DLD1 (cell line): ENCODE results near the gene LAT.
"Not testable (repeated sequence)": the region's sequence is repeated elsewhere in the genome, so short reads cannot be mapped to it uniquely, and the experiment has no call there.

ENCODE experiments used
- in situ Hi-C: cut with HindIII; loops from 2 replicates; pipeline ENCODE4 v1.10.0; 2017; ENCODE audit warnings: low sequenced_read_pairs

LAT gene

DNA sequence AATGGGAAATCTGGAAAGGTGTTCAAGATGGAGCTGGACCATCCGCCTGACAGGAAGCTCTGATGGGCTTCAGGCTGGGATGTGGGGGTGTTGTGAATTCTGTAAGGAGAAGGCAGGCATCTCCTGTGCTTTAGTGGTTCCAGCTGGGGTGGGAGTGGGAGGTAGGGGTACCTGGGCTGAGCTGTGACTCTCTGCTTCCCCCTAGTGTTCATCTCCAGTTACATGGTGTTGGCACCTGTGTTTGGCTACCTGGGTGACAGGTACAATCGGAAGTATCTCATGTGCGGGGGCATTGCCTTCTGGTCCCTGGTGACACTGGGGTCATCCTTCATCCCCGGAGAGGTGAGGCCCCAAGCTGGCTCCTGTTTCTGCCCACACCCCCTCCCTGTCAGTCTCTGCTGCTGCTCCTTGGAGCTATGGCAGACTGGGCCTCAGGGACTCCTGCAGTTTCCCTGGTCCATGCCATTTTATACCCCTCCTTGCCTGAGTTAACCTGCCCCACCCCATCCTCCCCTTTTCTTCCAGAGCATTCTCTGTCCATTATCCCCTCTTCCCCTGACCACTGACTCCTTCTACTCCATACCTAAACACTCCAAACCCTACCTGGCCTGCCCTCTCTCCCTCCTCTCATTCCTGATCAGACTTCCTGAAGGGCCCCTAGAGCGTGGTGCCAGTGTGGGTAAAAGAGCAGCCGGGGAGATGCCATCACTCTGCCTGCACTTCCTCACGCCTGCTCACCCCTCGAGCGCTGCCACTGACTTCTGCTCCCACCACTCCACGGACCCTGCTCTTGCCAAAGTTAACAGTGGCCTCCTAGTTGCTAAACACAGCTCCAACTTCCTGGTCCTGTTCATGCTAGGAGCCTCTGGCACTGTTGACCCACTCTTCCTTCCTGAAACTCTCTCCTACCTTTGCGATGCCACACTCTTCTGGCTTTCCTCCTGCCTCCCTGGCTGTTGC is 6.9 kb upstream of the LAT start:
- in situ Hi-C loops: no loop called here

DNA sequence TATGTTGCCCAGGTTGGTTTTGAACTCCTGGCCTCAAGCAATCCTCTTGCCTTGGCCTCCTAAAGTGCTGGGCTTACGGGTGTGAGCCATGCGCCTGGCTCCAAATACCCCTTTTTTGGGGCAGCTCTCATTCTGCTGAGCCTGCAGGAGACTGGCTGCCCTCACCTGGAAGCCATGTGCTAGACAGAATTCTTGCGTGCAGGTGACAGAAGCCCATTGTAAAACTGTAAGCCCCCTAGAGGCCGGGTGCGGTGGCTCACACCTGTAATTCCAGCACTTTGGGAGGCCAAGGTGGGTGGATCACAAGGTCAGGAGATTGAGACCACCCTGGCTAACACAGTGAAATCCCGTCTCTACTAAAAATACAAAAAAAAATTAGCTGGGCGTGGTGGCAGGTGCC is 4.5 kb upstream of the LAT start:
- in situ Hi-C loops: not testable (repeated sequence)

DNA sequence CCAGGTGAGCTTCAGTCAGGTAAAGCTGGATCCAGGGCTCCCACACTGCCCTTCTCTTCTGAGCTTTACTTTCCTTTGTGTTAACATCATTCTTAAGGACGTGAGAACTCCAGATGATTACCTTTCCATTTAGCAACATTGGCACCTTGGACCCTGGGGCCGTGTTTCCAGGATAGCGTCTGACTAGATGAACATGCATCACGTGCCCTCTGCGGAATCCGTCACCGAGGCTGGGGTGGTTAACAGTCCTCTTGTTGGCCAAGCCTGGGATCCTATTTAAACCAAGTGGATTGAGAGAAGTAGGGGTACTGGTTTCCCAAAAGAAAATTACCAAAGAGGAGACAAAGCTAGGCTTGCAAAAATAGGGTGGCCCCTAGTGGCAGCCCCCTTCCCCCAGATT is 3.9 kb upstream of the LAT start:
- in situ Hi-C loops: no loop called here

DNA sequence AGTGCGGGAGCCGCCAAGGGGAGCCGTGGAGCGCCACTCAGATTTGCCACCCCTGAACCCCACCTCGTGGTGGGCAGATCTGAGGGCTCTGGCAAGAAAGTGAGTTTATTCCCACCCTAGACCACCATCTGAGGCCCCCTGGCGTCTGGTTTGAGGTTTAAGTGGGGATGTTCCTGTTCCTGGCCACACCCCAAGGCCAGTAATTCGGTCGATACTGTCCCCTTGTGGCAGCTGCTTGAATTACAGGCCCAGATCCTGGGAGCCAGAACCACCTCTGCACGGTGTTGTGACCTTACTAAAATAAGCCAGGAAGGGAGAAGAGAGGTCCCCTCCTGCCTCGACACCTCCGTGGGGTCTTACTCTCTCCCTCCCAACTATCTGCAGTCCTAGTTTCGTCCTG is 3.3 kb upstream of the LAT start:
- in situ Hi-C loops: no loop called here

- in situ Hi-C loops: no loop called here
Measured at GRCh38 chr16:28982418-28982817, 2.4 kb upstream of the LAT start.

DNA sequence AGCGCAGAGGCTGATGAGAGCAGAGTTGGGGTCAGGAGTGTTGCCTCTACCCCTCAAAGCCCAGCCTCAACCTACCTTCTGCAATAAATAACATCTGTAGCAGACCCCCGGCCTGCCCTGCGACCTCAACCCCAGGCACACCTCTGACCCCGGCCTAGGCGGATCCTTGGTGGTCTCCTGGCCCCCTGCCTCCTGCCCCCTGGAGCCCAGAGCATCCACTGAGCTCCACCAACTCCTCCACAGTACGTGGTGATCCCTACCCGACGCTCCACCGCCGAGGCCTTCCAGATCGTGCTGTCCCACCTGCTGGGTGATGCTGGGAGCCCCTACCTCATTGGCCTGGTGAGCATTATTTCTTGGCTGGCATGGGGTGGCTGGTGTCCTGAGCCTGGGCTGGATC is 1.9 kb upstream of the LAT start:
- in situ Hi-C loops: no loop called here

DNA sequence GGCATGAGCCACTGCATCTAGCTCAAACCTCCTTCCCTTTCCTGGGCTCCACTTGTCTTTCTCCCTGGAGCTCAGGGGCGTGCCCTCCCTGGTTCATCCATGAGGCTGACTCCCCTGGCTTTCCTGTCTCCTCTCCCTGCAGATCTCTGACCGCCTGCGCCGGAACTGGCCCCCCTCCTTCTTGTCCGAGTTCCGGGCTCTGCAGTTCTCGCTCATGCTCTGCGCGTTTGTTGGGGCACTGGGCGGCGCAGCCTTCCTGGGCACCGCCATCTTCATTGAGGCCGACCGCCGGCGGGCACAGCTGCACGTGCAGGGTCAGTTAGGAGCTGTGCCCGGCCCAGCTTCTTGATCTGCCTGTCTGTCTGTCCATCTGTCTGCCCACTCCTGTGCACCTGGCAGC is 1.2 kb upstream of the LAT start:
- in situ Hi-C loops: no loop called here

- in situ Hi-C loops: no loop called here
Measured at GRCh38 chr16:28984091-28984490, 761 bp upstream of the LAT start.

DNA sequence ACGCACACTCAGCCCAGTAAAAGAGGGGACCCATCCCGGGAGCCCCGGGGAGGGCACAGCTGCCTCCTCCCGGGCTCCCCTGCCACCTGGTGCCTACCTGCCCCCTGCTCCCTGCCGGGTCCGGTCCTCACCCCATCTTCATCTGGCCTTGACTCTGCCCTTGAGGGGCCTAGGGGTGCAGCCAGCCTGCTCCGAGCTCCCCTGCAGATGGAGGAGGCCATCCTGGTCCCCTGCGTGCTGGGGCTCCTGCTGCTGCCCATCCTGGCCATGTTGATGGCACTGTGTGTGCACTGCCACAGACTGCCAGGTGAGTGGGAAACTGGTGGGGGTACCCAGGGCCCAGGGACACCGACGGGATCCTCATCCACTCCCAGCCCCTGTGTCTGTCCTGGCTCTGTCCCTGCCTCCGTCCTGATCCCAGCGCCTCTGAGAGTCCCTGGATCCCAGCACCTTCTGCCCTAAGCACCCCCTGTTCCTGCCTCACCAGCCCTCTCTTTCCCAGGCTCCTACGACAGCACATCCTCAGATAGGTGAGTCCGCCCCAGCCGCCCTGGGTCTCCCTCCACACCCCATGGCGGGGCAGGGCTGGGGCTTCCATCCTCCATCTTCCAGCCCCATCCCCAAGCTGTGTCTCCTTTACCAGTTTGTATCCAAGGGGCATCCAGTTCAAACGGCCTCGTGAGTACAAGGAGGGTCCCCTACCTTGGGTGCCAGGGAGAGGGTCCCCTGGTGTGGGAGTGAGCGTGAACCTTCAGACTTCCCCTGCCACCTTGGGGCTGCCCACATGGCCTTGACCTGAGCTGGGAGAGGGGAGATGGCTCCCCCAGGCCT is 574 bp downstream of the LAT start:
- in situ Hi-C loops: no loop called here

DNA sequence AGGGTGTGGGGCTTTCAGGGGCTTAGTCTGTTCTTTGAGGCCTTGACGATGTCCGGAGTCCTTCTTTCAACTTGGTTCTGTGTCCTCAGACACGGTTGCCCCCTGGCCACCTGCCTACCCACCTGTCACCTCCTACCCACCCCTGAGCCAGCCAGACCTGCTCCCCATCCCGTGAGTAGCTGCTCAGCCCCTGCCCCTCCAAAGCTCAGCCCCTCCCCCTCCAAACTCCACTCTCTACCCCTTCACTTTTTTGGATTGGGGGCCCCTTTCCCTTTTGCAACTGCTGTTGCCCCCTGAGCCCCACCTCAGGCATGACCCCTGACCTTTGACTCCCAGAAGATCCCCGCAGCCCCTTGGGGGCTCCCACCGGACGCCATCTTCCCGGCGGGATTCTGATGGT is 1.2 kb downstream of the LAT start:
- in situ Hi-C loops: no loop called here

DNA sequence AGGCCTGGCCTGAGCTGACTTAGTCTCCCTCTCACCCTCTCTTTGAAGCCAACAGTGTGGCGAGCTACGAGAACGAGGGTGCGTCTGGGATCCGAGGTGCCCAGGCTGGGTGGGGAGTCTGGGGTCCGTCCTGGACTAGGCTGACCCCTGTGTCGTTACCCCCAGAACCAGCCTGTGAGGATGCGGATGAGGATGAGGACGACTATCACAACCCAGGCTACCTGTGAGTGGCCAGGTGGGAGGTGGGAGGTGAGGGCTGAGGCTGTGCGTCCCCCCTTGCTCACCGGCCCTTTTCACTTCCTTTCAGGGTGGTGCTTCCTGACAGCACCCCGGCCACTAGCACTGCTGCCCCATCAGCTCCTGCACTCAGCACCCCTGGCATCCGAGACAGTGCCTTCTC is 1.6 kb downstream of the LAT start:
- in situ Hi-C loops: no loop called here

GRCh38 chr16:28987170-28987853 is 2.5 kb downstream of the LAT start:
- in situ Hi-C loops: no loop called here

DNA sequence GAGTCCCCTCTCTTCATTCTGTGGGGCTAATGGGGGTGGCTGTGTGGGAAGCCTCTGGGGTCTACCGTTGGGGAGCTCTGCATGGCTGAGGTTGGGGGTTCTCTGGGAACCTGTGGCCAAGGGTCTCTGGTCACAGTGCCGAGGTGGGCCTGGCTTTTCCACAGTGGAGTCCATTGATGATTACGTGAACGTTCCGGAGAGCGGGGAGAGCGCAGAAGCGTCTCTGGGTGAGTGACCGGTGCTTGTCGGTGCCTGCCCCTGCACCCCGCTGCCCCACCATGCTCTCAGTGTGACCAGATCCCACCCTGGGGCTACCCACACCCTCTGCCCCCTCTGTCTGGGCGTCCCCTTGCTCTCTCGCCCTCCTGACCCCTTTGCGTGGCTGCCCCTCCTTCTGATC is 4.5 kb downstream of the LAT start:
- in situ Hi-C loops: no loop called here

GRCh38 chr16:28990375-28991040 is 5.7 kb downstream of the LAT start:
- in situ Hi-C loops: no loop called here

DNA sequence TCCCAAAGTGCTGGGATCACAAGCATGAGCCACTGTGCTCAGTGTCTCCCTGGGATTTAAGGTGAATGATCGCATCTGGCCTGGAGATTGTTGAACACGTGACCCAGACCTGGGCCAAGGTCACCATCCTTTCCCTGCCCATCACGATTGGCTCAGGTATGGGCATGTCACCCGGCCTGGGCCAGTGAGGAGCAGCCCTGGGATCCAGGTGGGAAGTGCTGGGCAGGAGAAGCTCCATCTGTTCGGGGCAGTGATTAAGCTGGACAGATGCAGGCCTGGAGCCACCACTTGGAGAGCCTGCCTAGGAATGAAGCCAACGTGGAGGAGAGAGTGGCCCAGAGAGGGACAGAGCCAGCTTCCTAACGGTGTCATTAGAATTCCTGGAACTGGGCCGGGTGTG is 6.8 kb downstream of the LAT start:
- in situ Hi-C loops: no loop called here

DNA sequence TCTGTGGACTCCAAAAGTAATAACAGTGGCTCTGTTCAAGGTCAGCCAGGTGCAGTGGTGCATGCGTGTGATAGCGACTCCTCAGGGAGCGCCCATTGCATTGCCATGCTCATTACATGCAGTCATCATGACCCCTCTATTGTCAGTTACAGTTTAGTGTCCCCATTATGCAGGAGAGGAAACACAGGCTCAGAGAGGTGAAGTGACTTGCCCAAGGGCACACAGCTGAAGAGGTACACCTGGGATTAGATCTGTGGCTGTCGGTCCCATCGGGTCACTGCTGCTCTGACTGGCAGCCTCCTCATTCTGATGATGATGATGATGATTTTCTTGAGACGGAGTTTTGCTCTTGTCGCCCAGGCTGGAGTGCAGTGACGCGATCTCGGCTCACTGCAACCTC is 7.6 kb downstream of the LAT start:
- in situ Hi-C loops: no loop called here

DNA sequence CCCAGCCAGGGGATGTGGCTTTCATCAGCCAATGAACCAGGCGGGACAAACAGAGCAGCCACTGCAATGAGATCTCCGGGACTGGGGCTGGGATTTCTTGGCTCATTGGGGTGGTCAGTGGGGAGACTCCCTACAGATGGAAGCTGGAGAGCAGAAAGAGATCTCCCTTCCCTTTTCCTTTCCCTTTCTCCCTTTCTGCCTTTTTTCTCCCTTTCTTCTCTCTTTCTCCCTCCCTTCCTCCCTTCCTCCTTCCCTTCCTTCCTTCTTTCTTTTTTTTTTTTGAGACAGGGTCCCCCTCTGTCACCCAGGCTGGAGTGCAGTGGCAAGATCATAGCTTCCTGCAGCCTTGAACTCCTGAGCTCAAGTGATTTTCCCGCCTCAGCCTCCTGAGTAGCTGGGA is 14.0 kb downstream of the LAT start:
- in situ Hi-C loops: no loop called here

DNA sequence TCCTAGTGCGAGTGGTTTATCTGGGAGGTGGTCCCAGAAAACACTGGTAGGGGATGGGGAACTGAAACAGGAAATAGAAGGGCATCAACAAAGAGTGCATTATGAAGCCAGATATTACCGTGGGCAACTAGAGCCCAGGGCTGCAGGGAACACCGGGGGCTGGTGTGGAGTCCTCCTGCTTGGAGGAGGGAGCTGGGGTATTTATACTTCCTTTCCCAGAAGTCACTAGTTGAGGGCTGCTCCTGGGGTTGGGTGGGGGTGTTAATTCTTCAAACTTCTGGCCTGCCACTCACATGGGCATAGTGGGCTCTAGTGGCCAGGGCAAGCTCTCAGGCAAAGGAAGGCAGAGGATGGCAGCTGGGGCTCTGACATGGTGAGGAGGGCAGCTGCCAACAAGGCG is 14.7 kb downstream of the LAT start:
- in situ Hi-C loops: no loop called here

GRCh38 chr16:29000019-29000418 is 15.2 kb downstream of the LAT start:
- in situ Hi-C loops: no loop called here

DNA sequence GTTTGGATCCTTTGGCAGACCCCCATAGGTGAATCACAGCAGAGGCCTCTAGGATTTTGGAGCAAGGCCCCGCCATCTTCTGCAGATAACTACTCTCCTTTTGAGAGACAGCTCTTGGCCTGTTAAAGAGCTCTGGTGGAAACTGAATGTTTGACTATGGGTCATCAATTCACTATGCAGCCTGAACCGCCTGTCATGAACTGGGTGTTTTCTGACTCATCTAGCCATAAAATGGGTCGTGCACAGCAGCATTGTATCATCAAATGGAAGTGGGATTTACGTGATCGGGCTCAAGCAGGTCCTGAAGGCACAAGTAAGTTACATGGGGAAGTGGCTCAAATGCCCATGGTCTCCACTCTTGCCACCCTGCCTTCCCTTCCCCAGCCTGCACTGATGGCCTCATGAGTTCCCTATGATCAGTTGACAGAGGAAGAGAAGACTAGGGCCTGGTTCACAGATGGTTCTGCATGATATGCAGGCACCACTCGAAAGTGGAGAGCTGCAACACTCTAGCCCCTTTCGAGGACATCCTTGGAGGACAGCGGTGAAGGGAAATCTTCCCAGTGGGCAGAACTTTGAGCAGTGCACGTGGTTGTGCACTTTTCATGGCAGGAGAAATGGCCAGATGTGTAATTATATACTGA is 19.8 kb downstream of the LAT start:
- in situ Hi-C loops: not testable (repeated sequence)
